Kidney epithelial cell (primary cell): ENCODE data around the gene CASKIN2. TPM values are rescaled to one million over a fixed set of nuclear protein-coding genes. Genes with fewer than 3 reads are reported as not detected.

Source experiments
- DNase-seq: peaks from one replicate; pipeline ENCODE4 v3.0.0-alpha.2; 2010; ENCODE audit warnings: low read depth
- H3K27me3 ChIP-seq: 2 replicates; pipeline ENCODE4 v1.6.0; 2011; ENCODE audit warnings: low read length; ENCODE audit not compliant: control insufficient read depth, insufficient read depth
- H3K36me3 ChIP-seq: 2 replicates; pipeline ENCODE4 v1.5.1; 2011; ENCODE audit warnings: low read length; ENCODE audit not compliant: control insufficient read depth, insufficient read depth
- H3K4me3 ChIP-seq: 2 replicates; pipeline ENCODE4 v1.5.1; 2011; ENCODE audit warnings: low read depth, mild to moderate bottlenecking, control low read depth, low read length
- CTCF ChIP-seq: IDR thresholded peaks from 2 replicates; pipeline ENCODE4 v1.5.1; 2011; ENCODE audit warnings: mild to moderate bottlenecking, moderate library complexity, low read length, control low read depth, inconsistent platforms; ENCODE audit not compliant: insufficient read depth, poor library complexity, severe bottlenecking
- total RNA-seq: library from RNA; depleted of rRNA; stranded (reverse); fragments of >200 nt; gene quantifications from 2 replicates; pipeline ENCODE4 v1.2.3, GENCODE V29; 2015

The CASKIN2 gene
- total RNA-seq, 1 donor from 2014 or later, result 14.7 TPM

- no peak for TF ChIP-seq CTCF
- no peaks in the 10 kb centered on the region for H3K27me3 ChIP-seq
- H3K36me3 ChIP-seq, result peaks cover 2% of the 10 kb centered on the region
- no peak overlapping the region for H3K4me3 ChIP-seq
- DNase-seq, result no peak
Measured at GRCh38 chr17:75511610-75512575, 3.4 kb downstream of the CASKIN2 start.

- no peak for TF ChIP-seq CTCF
- Histone ChIP-seq H3K4me3 (no peak overlapping the region), H3K27me3 (no peaks in the 10 kb centered on the region), H3K36me3 (peaks cover 2% of the 10 kb centered on the region)
- no peak for DNase-seq
Measured at GRCh38 chr17:75511270-75511609, 4.1 kb downstream of the CASKIN2 start.

GRCh38 chr17:75509528-75510258, 5.6 kb downstream of the CASKIN2 start:
- no peak for TF ChIP-seq CTCF
- peaks cover 2% of the 10 kb centered on the region for H3K36me3 ChIP-seq
- H3K27me3 ChIP-seq, result no peaks in the 10 kb centered on the region
- H3K4me3 ChIP-seq, result no peak overlapping the region
- DNase-seq, result no peak

- TF ChIP-seq CTCF, result no peak
- peaks cover 2% of the 10 kb centered on the region for H3K36me3 ChIP-seq
Measured at GRCh38 chr17:75508931-75509361, 6.4 kb downstream of the CASKIN2 start.

GRCh38 chr17:75507733-75508719, 7.3 kb downstream of the CASKIN2 start:
- no peak for TF ChIP-seq CTCF

More at GRCh38 chr17:75508931-75509361, 6.4 kb downstream of the CASKIN2 start:
- DNase-seq, result no peak
- H3K4me3 ChIP-seq, result no peak overlapping the region
- H3K27me3 ChIP-seq, result no peaks in the 10 kb centered on the region

More at GRCh38 chr17:75507733-75508719, 7.3 kb downstream of the CASKIN2 start:
- Histone ChIP-seq H3K27me3 (no peaks in the 10 kb centered on the region), H3K4me3 (no peak overlapping the region), H3K36me3 (no peaks in the 10 kb centered on the region)
- no peak for DNase-seq
